GM21526 (cell line): Measurements from ENCODE around the gene ZNF579.

Experiments
- ATAC-seq: cut with Tn5 transposase; IDR thresholded peaks from one replicate; pipeline ENCODE4 v1.9.1; 2021; ENCODE audit warnings: moderate library complexity; ENCODE audit not compliant: unreplicated experiment, low FRiP score

ZNF579 gene

DNA sequence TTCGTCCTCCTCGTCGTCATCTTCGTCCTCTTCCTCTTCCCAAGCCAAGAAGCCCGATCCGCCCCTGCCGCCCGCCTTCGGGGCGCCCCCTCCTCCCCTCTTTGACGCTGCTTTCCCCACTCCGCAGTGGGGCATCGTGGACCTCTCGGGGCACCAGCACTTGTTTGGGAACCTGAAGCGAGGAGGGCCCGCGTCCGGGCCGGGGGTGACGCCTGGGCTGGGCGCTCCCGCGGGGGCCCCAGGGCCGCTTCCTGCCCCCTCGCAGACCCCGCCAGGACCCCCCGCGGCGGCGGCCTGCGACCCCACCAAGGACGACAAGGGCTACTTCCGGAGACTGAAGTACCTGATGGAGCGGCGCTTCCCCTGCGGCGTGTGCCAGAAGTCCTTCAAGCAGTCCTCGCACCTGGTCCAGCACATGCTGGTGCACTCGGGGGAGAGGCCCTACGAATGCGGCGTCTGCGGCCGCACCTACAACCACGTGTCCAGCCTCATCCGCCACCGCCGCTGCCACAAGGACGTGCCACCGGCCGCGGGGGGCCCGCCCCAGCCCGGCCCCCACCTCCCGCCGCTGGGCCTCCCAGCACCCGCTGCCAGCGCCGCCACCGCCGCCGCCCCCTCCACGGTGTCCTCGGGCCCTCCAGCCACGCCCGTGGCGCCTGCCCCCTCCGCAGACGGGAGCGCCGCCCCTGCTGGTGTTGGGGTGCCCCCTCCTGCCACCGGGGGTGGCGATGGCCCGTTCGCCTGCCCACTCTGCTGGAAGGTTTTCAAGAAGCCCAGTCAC is 33.5 kb upstream of the ZNF579 start:
- ATAC-seq, result no peak

DNA sequence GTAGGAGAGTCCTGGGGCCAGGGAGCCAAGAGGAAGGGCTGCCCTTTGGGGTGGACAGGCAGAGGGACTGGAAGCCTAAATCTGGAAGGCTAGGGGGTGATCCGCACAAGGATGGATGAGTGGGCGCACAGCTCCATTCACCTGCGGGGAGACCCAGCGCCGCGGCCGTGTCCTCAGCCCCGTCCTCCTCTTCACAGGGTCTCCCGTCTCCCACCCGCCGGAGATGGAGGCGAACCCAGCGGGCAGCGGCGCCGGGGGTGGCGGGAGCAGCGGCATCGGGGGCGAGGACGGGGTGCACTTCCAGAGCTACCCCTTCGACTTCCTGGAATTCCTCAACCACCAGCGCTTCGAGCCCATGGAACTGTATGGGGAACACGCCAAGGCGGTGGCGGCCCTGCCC is 32.7 kb upstream of the ZNF579 start:
- no peak for ATAC-seq

DNA sequence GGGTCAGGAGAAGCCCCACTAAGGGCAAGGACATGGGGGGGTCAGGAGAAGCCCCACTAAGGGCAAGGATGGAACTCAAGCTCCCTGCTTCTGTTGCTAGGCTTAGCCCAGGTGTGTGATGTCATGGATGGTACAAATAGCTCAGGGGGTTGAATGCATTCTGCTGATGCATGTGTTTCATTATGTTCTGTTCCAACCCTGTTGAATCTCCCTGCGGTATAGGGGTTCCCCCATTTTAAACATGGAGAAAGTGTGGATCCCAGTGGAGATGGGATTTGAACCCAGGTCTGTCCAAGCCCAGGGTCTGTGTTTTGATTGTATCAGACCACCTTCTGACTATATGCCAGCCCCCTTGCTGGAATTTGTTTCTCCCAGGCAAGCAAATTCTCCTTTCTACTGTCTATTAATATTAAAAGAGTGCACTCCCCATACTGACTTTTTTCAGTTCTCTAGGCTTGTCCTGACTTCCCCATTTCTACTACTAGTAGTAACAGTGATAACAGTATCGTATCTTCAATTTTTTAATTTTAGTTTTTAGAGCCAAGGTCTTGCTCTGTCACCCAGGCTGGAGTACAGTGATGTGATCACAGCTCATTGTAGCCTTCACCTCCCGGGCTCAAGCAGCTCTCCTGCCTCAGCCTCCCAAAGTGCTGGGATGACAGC is 31.5 kb upstream of the ZNF579 start:
- ATAC-seq, result no peak

DNA sequence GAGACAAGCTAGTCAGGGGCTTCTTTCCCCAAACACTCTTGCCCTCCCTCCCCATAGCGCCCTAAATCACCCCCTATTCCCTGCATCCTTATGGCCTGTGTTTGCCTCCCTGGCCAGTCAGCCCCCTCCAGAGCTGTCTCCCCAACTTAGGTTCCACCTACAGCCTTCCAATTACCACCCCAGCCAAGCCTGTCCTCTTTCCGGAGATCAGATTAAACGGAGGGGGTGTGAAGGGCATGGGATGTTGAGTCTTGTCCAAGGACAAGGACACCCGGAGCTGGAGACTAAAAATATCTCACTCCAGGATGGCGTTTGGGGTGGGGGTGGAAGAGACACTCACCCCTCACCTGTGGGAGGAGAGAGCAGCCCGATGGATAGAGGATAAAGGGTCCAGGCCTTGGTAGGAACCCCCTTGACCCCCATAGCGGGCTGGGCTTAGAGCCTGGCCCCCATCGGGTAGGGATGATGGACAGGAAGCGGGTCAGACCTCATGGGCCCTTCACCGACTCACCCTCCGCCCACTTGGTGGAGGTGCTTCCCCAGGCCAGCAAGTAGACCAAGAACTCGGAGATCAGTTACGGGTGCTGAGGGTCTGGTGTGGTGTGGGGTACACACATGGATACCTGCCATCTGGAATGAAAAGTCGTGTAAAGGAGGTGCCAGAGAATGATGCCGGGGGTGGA is 30.8 kb upstream of the ZNF579 start:
- no peak for ATAC-seq

DNA sequence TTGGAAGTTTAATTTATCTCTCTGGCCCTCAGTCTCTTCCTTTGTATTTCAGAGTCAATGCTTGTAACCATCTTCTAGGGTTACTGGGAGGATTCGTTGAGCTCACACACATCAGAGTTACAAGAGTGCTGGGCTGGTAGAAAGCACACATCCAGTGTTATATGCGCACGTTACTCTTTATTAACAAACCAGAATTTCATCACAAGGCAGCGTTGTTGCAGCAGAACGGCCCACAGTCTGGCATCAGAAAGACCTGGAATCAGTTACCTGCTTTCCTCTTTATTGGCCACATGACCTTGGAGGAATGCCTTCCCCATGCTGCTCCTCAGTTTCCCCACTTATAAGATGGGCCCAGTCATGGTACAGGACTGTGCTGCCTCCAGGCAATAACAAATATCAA is 28.7 kb upstream of the ZNF579 start:
- ATAC-seq, result no peak

DNA sequence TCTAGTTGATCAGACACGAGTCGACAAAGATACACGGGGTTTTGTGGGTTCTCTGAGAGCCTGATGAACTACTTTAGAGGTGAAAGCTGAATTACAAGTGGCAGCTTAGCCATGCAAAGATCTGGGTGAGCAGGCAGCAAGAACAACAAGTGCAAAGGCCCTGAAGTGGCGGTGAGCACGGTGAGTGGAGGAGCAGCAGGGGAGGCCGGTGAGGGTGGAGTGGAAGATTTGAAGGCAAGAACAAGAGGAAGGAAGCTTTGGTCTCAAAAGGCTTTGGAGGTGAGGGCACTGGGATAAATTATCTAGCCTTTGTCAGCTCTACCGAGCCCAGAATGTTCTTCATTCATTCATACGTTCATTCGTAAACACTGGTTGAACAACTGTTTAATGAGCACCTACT is 26.2 kb upstream of the ZNF579 start:
- ATAC-seq, result no peak

DNA sequence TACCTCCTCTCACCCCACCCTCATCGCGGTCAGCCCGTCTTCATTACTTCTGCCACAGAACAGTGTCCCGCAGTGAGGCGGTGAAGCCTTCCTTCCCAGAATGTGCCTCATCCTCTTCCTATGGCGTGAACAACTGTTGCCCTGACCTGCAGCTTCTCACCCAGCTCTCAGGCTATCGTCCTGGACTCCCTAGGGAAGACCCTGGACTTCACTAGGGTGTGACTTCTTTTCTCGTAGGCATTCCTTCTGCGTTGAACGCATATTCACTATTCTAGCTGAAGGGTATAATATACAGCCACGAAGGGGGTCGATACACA is 25.8 kb upstream of the ZNF579 start:
- no peak for ATAC-seq

DNA sequence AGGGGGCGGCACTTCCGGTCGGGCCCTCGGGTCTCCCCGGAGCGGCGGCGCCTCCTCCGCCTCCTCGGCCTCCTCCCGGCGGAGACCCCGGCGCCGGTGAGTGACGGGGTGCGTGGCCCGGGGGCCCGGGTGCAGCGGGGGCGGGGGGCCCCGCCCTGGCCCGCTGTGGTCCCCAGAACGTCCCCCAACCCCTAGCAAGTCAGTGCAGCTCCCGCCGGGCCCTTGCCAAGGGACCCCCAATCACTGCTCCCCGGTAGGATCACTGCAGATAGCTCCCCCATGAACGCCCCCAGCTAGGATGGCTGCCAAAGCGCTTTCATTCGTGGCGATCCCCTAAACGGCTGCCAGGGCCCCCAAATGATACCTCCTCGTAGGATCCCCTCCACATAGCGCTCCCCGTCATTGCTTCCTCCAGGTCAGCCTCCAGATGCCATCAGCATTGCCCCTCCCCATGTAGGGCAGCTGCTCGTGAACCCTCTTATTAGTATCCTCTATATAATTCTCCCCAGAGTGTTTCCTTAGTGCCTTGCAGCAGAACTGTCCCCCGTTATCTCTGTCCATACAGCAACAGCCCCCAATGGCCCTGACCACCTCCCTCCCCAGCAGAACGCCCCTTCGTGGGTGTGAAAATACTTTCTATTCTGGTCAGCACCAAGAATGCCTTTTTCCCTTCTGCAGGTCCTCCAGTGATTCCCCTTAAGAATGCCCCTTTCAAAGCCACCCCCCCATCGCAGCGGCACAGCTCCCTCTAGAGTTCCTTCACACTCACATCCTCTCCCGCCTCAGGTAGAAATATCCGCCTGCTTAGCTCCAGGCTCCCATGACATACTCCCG is 25.2 kb upstream of the ZNF579 start, which contains the start of gene ZNF865:
Gene ZNF865 (plus strand): TSS at position 11 of the 834 bp plus-strand sequence. CDS start 7,972 bp downstream, outside the sequence.
- peak; percentile 14 for ATAC-seq

DNA sequence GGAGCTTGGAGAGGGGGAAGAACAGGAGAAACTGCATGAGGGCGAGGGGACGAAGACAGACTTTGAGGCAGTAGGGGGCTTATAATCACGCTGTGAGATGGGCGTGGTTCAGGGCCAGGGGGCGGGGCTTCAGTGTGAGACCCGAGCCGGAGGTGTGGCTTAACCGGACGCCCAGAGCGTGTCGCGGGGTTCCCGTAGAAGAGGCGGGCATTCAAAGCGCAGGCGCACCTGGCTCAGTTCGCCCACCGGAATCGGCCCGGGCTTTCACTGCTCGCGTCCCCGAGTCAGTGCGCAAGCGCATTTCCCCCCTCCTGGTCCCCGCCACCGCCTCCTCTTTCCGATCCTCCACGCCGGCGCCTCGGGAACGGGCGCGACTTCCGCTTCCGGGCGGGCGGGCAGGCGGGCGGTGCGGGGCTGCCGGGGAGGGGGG is 24.6 kb upstream of the ZNF579 start:
- ATAC-seq, result peak; percentile 50

DNA sequence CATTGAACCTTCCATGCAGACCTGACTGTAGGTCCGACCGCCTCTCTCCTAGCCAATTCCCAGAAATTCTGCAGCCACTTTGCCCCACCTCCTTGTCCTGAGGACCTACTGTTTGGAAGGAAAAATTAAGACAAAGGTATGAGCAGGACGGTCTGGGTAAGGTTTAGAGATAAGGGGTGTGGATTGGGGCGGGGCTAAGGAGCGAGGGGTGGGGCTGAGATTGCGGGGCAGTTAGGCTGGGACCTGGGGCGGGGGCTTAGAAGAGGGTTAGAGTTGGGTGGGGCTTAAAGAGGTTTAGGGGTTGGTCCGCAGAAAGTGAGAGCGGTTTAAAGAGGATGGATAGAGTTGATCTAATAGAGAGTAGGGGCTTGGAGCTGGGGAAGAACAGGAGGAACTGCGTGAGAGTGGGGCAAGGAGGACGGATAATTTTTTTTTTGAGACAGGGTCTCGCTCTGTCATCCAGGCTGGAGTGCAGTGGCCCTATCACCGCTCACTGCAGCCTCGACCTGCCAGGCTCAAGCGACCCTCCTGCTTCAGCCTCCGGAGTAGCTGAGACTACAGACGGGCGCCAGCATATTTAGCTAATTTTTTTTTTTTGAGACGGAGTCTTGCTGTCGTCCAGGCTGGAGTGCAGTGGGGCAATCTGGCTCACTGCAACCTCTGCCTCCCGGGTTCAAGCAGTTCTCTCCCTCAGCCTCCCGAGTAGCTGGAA is 23.1 kb upstream of the ZNF579 start:
- no peak for ATAC-seq

DNA sequence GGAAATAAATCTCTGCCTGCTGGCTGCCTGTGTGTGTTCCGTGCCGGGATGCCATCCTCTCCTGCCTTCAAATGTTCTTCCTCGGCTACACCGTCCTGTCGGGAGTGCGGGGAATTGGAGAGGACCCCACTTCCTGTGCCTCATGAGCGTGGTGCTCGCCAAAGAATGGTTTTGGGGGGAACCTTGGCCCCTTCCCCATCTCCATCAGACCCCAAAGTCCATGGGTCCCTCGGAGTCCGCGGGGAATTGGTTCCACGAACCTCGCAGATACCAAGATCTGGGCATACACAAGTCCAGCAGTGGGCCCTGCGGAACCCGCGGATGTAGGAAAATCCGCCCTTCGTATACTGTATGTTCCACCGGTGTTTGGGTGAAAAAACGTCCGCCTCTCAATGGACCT is 22.5 kb upstream of the ZNF579 start:
- no peak for ATAC-seq

DNA sequence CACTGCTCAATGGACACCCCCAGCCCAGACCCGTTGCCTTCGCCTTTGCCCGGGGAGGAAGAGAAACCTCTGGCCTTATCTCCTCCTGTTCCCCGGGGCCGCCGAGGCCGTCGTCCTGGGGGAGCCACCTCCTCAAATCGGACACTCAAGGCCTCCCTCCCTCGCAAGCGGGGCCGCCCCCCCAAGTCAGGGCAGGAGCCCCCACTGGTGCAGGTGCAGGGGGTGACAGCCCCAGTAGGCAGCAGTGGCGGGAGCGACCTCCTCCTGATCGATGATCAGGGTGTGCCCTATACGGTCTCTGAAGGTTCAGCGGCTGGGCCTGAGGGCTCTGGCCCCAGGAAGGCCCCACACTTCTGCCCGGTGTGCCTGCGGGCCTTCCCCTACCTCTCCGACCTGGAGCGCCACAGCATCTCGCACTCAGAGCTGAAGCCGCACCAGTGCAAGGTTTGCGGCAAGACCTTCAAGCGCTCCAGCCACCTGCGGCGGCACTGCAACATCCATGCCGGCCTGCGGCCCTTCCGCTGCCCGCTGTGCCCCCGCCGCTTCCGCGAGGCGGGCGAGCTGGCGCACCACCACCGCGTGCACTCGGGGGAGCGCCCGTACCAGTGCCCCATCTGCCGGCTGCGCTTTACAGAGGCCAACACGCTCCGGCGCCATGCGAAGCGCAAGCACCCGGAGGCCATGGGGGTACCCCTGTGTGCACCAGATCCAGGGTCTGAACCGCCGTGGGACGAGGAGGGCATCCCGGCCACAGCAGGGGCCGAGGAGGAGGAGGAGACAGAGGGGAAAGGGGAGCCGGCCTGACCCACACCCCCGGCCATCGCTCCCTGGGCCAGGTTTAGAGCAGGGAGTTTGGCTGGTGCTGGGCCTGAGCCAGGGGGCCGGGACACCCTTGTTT is 21.7 kb upstream of the ZNF579 start:
- no peak for ATAC-seq

DNA sequence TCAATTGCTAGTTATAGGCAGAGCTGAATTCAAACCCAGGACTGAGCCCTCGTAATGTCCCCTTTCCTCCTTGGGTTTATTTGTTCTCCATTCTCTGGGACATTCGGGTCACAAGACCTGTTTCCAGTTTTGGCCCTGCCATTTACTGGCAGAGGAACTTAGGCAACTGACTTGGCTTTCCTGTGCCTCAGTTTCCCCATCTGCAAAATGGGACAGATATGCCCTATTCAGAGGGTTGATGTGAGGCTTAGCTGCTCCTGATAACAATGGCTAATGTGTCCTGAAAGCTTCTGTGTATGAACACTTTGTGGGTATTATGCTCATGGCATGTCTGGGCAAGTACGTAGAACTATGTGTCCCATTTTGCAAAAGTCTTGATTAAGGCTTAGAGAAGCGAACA is 20.4 kb upstream of the ZNF579 start:
- ATAC-seq, result no peak

DNA sequence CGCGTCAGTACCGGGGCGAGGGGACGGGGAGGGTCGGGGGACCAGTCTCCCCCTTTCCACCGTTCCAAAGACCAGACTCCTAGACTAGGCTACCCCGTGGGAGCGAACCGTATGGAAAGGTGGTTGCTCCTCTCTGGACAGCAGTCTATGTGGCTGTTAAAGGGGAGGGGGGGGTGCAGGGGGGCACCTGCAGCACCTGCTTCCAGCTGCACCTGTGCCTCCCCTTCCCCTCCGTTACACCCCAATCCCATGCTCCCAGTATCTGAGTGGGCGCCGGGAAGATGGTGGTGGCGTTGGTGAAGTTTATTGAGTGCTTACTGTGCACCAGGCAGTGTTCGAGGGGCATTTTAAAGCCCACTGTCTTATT is 20.0 kb upstream of the ZNF579 start:
- ATAC-seq, result no peak

DNA sequence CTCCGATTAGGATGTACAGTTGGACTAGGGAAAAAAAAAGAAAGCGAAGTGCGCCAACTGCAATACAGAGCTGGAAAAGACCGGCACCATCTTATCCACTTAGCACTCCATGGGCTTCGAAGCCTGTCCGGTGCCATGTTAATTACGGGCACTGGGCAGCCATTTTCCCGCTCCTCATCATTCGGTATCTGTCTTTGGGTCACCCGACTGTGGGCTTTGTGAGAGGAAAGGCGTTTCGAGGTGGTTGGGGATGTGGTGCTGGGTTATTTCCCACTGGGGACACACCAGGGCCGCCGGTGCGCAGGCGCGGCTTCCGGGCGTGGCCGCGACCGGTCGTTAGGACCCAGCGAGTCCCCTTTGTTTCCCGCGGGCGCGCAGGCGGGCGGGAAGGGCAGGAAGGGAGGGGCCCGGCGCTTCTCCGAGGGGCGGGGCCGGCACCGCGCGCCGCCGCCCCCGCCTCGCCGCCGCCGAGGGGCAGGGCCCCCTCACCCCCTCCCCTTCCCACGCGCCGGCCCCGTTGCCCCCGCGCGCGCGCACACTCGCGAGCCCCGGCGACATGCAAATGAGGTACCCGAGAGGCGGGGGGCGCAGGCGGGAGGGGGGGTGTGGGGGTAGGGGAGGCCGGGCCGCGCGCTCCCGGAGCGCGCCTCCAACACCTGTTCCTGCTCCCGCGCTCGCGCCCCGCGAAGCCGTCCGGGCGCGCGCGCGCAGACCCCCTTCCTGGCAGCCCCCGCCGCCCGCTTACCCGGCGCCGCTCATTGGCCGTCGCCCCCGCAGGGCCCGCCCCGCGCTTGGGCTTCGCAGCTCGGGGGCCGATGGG is 19.4 kb upstream of the ZNF579 start, which contains the start of gene ZNF524:
Gene ZNF524 (plus strand): TSS at position 447 of the 820 bp plus-strand sequence. CDS start 1,825 bp downstream, outside the sequence.
- peak; percentile 30 for ATAC-seq

DNA sequence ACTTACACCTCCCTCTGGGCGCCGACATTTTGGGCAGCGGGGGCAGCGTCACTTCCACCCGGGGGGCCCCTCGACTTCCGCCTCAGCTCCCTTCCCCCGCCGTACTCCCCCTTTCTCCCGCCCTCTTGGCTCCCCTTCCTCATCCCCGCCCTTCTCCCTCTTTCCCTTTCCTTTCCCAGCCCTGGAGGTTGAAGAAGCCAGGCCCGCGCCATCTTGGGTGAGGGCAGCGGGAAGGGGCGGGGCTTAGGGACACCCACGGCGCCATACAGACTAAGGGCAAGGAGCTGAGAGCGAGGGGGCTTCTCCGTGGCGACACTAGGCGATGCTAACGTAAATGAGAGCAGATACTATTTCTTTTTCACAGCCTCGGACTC is 18.8 kb upstream of the ZNF579 start, which contains the start of gene FIZ1:
Gene FIZ1 (minus strand): TSS at position 50 of the 374 bp plus-strand sequence. CDS start 1,652 bp downstream, outside the sequence.
- peak; percentile 49 for ATAC-seq

DNA sequence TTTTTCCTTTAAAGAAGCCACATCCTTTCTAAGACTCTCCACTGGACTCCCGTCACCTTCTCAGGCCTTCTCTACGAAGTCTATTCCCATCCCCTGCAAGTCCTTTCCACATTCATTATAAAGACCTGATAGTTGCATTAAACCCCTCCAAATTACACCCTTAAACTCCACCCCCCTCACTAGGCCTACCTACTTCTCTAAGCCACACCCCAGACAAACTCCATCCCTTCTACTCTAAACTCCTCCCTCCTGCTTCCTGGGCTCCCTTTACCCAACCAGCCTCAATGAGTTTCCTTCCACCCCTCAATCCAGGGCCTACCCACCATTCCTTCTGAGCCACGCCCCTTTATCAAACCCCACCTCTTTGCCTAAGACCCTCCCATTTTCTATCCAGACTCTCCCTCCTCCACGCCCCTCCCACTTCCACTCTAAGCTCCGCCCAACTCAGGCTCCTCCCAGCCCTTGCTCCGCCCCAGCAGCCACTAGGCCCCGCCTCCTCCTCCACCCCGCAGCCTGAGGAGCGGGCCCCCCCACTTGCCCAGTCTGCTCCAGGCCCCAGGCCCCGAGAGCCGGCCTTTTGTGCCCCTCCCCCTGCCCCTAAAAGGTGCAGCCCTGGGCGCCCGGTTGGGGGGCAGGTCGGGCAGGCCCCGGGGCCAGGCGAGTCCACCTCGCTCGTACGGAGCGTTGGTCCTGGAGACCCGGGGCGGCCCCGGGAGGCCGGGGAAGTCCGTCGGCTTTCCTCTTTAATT is 18.2 kb upstream of the ZNF579 start:
- peak; percentile 40 for ATAC-seq
